ENCODE data around the gene ASH1L.
A peak's percentile ranks its signal among the peaks of the same experiment; 100 is the strongest.
"Not testable (repeated sequence)": the region's sequence is repeated elsewhere in the genome, so short reads cannot be mapped to it uniquely, and the experiment has no call there.

ASH1L gene, protein sequence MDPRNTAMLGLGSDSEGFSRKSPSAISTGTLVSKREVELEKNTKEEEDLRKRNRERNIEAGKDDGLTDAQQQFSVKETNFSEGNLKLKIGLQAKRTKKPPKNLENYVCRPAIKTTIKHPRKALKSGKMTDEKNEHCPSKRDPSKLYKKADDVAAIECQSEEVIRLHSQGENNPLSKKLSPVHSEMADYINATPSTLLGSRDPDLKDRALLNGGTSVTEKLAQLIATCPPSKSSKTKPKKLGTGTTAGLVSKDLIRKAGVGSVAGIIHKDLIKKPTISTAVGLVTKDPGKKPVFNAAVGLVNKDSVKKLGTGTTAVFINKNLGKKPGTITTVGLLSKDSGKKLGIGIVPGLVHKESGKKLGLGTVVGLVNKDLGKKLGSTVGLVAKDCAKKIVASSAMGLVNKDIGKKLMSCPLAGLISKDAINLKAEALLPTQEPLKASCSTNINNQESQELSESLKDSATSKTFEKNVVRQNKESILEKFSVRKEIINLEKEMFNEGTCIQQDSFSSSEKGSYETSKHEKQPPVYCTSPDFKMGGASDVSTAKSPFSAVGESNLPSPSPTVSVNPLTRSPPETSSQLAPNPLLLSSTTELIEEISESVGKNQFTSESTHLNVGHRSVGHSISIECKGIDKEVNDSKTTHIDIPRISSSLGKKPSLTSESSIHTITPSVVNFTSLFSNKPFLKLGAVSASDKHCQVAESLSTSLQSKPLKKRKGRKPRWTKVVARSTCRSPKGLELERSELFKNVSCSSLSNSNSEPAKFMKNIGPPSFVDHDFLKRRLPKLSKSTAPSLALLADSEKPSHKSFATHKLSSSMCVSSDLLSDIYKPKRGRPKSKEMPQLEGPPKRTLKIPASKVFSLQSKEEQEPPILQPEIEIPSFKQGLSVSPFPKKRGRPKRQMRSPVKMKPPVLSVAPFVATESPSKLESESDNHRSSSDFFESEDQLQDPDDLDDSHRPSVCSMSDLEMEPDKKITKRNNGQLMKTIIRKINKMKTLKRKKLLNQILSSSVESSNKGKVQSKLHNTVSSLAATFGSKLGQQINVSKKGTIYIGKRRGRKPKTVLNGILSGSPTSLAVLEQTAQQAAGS (N-terminal part only)

GRCh38 chr1:155562581-155563376 is at the start of gene ASH1L:
ASH1L (minus strand) TSS chr1:155562803; CDS start chr1:155521519, 41,284 bp downstream.
- DNase-seq (ENCODE audit: low spot score), result peak; percentile 99

GRCh38 chr1:155610257-155610647 is 47.6 kb upstream of the ASH1L start:
- DNase-seq (ENCODE audit: low spot score), result not testable (repeated sequence)

GRCh38 chr1:155609515-155610256 is 47.1 kb upstream of the ASH1L start, which contains the start of gene MSTO1:
MSTO1 (plus strand) TSS chr1:155610218; CDS start chr1:155610249, 31 bp downstream.
- peak; percentile 95 for DNase-seq (ENCODE audit: low spot score)

DNA sequence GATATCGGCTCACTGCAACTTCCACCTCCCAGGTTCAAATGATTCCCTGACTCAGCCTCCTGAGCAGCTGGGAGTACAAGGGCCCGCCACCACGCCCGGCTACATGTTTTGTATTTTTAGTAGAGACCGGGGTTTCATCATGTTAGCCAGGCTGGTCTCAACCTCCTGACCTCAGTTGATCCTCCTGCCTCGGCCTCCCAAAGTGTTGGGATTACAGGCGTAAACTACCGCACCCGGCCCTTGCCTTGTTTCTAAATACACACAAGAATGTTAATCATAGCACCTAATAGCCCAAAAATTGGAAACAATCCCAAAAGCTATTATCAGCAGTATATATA is 46.3 kb upstream of the ASH1L start:
- DNase-seq (ENCODE audit: low spot score), result no peak

- DNase-seq (ENCODE audit: low spot score), result no peak
These were observed 45.1 kb upstream of the ASH1L start for GRCh38 chr1:155607708-155608107.

DNA sequence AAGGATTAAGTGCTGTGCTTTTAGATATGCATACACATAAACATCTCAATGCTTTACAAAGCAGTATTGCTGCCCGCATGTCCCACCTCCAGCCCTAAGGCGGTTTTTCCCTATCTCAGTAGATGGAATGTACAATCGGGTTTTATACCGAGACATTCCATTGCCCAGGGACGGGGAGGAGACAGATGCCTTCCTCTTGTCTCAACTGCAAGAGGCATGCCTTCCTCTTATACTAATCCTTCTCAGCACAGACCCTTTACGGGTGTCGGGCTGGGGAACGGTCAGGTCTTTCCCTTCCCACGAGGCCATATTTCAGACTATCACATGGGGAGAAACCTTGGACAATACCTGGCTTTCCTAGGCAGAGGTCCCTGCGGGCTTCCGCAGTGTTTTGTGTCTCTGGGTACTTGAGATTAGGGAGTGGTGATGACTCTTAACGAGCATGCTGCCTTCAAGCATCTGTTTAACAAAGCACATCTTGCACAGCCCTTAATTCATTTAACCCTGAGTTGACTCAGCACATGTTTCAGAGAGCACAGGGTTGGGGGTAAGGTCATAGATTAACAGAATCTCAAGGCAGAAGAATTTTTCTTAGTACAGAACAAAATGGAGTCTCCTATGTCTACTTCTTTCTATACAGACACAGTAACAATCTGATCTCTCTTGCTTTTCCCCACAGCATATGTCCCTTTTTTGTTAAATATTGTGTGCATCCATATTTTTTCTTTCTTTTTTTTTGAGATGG is 37.4 kb upstream of the ASH1L start:
- not testable (repeated sequence) for DNase-seq (ENCODE audit: low spot score)

GRCh38 chr1:155598842-155599331 is 36.3 kb upstream of the ASH1L start:
- peak; percentile 20 for DNase-seq (ENCODE audit: low spot score)

- DNase-seq (ENCODE audit: low spot score), result no peak
These were observed 34.3 kb upstream of the ASH1L start for GRCh38 chr1:155596864-155597263.

- DNase-seq (ENCODE audit: low spot score), result not testable (repeated sequence)
These were observed 33.4 kb upstream of the ASH1L start for GRCh38 chr1:155595877-155596474.

GRCh38 chr1:155591770-155592169 is 29.2 kb upstream of the ASH1L start:
- peak; percentile 30 for DNase-seq (ENCODE audit: low spot score)

DNA sequence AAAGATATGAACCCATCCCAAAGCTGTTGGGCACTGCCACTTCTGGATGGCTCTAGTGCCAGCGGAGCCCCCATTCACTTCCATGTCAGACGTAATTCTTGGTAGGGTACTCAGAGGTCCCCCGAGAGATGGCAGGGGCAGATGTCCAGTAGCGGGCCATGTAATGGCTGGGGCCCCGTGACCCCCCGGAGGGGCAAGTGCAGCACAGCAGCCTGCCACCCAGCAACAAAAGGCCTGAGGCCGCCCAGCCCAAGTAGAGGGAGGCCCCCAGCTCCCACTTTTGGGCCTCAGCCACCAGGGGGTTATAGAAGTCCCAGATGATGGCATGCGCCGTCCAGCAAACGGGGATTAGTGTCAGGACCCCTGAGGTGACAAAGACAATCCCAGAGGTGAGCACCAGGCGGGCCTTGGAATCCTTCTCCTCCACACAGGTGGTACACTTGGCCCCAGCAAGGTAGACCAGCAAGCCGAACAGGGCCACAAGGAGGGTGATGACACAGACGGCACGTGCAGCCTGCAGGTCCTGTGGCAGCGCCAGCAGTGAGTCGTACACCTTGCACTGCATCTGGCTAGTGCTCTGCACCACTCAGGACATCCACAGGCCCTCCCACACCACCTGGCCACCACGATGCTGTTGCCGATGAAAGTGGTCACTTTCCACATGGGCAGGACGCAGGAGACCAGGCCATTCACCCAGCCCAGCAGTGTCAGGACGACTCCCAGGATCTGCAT is 28.1 kb upstream of the ASH1L start:
- not testable (repeated sequence) for DNase-seq (ENCODE audit: low spot score)

GRCh38 chr1:155589282-155589681 is 26.7 kb upstream of the ASH1L start:
- not testable (repeated sequence) for DNase-seq (ENCODE audit: low spot score)

DNA sequence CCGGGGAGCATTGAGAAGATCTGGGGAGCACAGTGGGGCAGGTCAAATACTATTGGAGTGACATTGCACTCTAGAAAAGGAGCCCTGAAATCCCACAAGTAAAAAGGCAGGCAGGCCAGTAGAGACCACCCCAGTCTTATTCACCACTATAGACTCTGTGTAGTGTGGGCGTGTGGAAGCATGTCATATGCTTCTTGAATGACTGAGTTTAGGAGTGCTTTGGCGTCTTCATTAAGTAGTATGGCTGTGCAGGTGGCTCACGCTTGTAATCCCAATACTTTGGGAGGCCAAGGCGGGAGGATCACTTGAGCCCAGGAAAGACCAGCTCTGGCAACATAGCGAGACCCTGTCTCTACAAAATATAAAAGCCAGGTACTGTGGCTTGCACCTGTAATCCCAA is 21.2 kb upstream of the ASH1L start:
- not testable (repeated sequence) for DNase-seq (ENCODE audit: low spot score)

GRCh38 chr1:155575608-155576007 is 13.0 kb upstream of the ASH1L start:
- not testable (repeated sequence) for DNase-seq (ENCODE audit: low spot score)

- no peak for DNase-seq (ENCODE audit: low spot score)
These were observed 11.5 kb upstream of the ASH1L start for GRCh38 chr1:155574077-155574476.

DNA sequence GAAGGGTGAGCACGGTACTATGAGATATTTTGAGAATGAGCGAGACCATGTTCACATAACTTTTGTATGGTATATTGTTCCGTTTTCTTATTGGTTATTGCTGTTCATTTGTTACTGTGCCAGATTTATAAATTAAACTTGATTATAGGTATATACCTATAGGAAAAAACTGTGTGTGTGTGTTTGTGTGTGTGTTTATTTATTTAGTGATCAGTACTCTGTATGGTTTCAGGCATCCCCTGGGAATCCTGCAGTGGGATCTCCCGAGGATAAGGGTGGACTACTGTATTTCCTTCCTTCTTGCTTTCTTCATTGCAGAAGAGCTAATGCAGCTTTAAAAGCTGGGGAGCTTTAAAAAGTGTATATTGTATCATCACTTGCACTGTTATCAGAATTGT is 8.0 kb upstream of the ASH1L start:
- DNase-seq (ENCODE audit: low spot score), result no peak

- DNase-seq (ENCODE audit: low spot score), result no peak
These were observed 7.5 kb upstream of the ASH1L start for GRCh38 chr1:155569988-155570592.

GRCh38 chr1:155563377-155564022 is 897 bp upstream of the ASH1L start:
- not testable (repeated sequence) for DNase-seq (ENCODE audit: low spot score)

All from AG20443 (cell line).